HepG2 (cell line): ENCODE measurements around the gene H6PD. TPM values are rescaled to one million over a fixed set of nuclear protein-coding genes. Genes with fewer than 3 reads are reported as not detected.

Source experiments
- ARNT2 ChIP-seq: sonication (generic); formaldehyde crosslinking; IDR thresholded peaks from 2 replicates; pipeline ENCODE4 v1.8.0; 2022; ENCODE audit warnings: mild to moderate bottlenecking, low read depth, missing genetic modification reagents, moderate library complexity
- ARNTL ChIP-seq: sonication (generic); formaldehyde crosslinking; IDR thresholded peaks from 2 replicates; pipeline ENCODE4 v1.4.0; 2020; ENCODE audit warnings: mild to moderate bottlenecking, missing genetic modification reagents
- FOXO4 ChIP-seq: sonication (generic); formaldehyde crosslinking; conservative IDR thresholded peaks from 2 replicates; pipeline ENCODE4 v1.8.1; 2023; ENCODE audit warnings: missing genetic modification reagents
- MEF2D ChIP-seq: sonication (generic); formaldehyde crosslinking; IDR thresholded peaks from 2 replicates; pipeline ENCODE4 v1.5.1; 2020; ENCODE audit warnings: mild to moderate bottlenecking, missing genetic modification reagents
- ZBTB42 ChIP-seq: sonication (generic); formaldehyde crosslinking; IDR thresholded peaks from 2 replicates; pipeline ENCODE4 v1.5.0; 2020; ENCODE audit warnings: mild to moderate bottlenecking, missing genetic modification reagents
- ZFP41 ChIP-seq: sonication (generic); formaldehyde crosslinking; IDR thresholded peaks from 2 replicates; pipeline ENCODE4 v1.4.0; 2020; ENCODE audit warnings: mild to moderate bottlenecking, missing genetic modification reagents, borderline replicate concordance
- ZNF563 ChIP-seq: sonication (generic); formaldehyde crosslinking; IDR thresholded peaks from 2 replicates; pipeline ENCODE4 v1.8.0; 2022; ENCODE audit warnings: mild to moderate bottlenecking, moderate library complexity, missing genetic modification reagents
- ZNF780A ChIP-seq: sonication (generic); formaldehyde crosslinking; IDR thresholded peaks from 2 replicates; pipeline ENCODE4 v1.8.0; 2022; ENCODE audit warnings: mild to moderate bottlenecking, missing genetic modification reagents, moderate library complexity
- polyA plus RNA-seq, 8 experiments: library from polyadenylated mRNA; depleted of rRNA in 3 of 8; stranded (reverse) in 7 of 8; unstranded in 1 of 8; fragments of >200 nt; fragmentation: Illumina TruSeq in 4 of 8; extraction: Trizol in 4 of 8; gene quantifications; 2 replicates each; pipeline versions ENCODE4 v1.2.1 to v1.2.3, GENCODE V29; 2011 to 2016; ENCODE audit warnings: low read depth in 4 of 8, missing spikeins in 1 of 8, mixed read lengths in 1 of 8; ENCODE audit not compliant: insufficient read depth in 1 of 8
- total RNA-seq, 5 experiments: library from RNA; depleted of rRNA; stranded (reverse); fragments of >200 nt; fragmentation: Illumina TruSeq; extraction: Trizol; gene quantifications; 2 replicates each; pipeline ENCODE4 v1.2.3, GENCODE V29; 2016; ENCODE audit warnings: low read depth in 1 of 5
- TF ChIP-seq, protein P1 (sequence below): sonication (generic); formaldehyde crosslinking; IDR thresholded peaks from 2 replicates; pipeline ENCODE4 v1.5.0; 2020; ENCODE audit warnings: mild to moderate bottlenecking, missing genetic modification reagents
- TF ChIP-seq, protein P2 (sequence below): sonication (generic); formaldehyde crosslinking; IDR thresholded peaks from 2 replicates; pipeline ENCODE4 v1.8.0; 2022; ENCODE audit warnings: missing genetic modification reagents, mild to moderate bottlenecking, moderate library complexity, borderline replicate concordance
- TF ChIP-seq, protein P3 (sequence below): sonication (generic); formaldehyde crosslinking; IDR thresholded peaks from 2 replicates; pipeline ENCODE4 v1.8.0; 2022; ENCODE audit warnings: mild to moderate bottlenecking, missing genetic modification reagents; ENCODE audit not compliant: insufficient replicate concordance

H6PD gene
- total and polyA plus RNA-seq, 2 of the 13 experiments (the other 11 are each of a cell fraction or from before 2014, with no cell fraction given): 9.3 to 14.1 TPM

GRCh38 chr1:9297831-9298230, 63.3 kb downstream of the H6PD start (continued):
- TF ChIP-seq, protein P1, sequence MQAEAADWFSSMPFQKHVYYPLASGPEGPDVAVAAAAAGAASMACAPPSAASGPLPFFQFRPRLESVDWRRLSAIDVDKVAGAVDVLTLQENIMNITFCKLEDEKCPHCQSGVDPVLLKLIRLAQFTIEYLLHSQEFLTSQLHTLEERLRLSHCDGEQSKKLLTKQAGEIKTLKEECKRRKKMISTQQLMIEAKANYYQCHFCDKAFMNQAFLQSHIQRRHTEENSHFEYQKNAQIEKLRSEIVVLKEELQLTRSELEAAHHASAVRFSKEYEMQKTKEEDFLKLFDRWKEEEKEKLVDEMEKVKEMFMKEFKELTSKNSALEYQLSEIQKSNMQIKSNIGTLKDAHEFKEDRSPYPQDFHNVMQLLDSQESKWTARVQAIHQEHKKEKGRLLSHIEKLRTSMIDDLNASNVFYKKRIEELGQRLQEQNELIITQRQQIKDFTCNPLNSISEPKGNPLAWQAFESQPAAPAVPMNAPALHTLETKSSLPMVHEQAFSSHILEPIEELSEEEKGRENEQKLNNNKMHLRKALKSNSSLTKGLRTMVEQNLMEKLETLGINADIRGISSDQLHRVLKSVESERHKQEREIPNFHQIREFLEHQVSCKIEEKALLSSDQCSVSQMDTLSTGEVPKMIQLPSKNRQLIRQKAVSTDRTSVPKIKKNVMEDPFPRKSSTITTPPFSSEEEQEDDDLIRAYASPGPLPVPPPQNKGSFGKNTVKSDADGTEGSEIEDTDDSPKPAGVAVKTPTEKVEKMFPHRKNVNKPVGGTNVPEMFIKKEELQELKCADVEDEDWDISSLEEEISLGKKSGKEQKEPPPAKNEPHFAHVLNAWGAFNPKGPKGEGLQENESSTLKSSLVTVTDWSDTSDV (CRISPR knock-in tag): no peak
- TF ChIP-seq ZNF563 (CRISPR knock-in tag): no peak
- TF ChIP-seq ARNTL (CRISPR knock-in tag): no peak
- TF ChIP-seq, protein P2, sequence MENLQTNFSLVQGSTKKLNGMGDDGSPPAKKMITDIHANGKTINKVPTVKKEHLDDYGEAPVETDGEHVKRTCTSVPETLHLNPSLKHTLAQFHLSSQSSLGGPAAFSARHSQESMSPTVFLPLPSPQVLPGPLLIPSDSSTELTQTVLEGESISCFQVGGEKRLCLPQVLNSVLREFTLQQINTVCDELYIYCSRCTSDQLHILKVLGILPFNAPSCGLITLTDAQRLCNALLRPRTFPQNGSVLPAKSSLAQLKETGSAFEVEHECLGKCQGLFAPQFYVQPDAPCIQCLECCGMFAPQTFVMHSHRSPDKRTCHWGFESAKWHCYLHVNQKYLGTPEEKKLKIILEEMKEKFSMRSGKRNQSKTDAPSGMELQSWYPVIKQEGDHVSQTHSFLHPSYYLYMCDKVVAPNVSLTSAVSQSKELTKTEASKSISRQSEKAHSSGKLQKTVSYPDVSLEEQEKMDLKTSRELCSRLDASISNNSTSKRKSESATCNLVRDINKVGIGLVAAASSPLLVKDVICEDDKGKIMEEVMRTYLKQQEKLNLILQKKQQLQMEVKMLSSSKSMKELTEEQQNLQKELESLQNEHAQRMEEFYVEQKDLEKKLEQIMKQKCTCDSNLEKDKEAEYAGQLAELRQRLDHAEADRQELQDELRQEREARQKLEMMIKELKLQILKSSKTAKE: no peak
- no peak for TF ChIP-seq FOXO4
- TF ChIP-seq, protein P3, sequence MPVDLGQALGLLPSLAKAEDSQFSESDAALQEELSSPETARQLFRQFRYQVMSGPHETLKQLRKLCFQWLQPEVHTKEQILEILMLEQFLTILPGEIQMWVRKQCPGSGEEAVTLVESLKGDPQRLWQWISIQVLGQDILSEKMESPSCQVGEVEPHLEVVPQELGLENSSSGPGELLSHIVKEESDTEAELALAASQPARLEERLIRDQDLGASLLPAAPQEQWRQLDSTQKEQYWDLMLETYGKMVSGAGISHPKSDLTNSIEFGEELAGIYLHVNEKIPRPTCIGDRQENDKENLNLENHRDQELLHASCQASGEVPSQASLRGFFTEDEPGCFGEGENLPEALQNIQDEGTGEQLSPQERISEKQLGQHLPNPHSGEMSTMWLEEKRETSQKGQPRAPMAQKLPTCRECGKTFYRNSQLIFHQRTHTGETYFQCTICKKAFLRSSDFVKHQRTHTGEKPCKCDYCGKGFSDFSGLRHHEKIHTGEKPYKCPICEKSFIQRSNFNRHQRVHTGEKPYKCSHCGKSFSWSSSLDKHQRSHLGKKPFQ (CRISPR knock-in tag): no peak
- no peak for TF ChIP-seq ZBTB42
- no peak for TF ChIP-seq MEF2D
- TF ChIP-seq ZFP41 (CRISPR knock-in tag): no peak
- no peak for TF ChIP-seq ZNF780A (CRISPR knock-in tag)
- no peak for TF ChIP-seq ARNT2 (CRISPR knock-in tag)
